GM12878 (cell line): ENCODE measurements around the gene SAP30L. TPM values are rescaled to one million over a fixed set of nuclear protein-coding genes. Genes with fewer than 3 reads are reported as not detected.

Source experiments
- BCLAF1 ChIP-seq: fragments of 450-650 bp; IDR thresholded peaks from 2 replicates; pipeline ENCODE4 v1.6.1; 2017; ENCODE audit warnings: antibody characterized with exemption, mild to moderate bottlenecking, moderate library complexity
- BRCA1 ChIP-seq: IDR thresholded peaks from 2 replicates; pipeline ENCODE4 v1.6.1; 2011; ENCODE audit warnings: low read depth, low read length, improper control_type of control experiment
- DPF2 ChIP-seq: fragments of 450-650 bp; IDR thresholded peaks from 2 replicates; pipeline ENCODE4 v1.6.1; 2017; ENCODE audit warnings: mild to moderate bottlenecking
- ELK1 ChIP-seq: IDR thresholded peaks from 2 replicates; pipeline ENCODE4 v1.6.1; 2012; ENCODE audit warnings: low read depth, low read length, improper control_type of control experiment
- HCFC1 ChIP-seq: fragments of 150-350 bp; IDR thresholded peaks from 2 replicates; pipeline ENCODE4 v1.6.1; 2014; ENCODE audit warnings: low read length
- HSF1 ChIP-seq: fragments of 150-350 bp; IDR thresholded peaks from 2 replicates; pipeline ENCODE4 v1.6.1; 2014; ENCODE audit warnings: mild to moderate bottlenecking, low read depth, low read length
- KAT2A ChIP-seq: conservative IDR thresholded peaks from 2 replicates; pipeline ENCODE4 v1.6.1; 2011; ENCODE audit warnings: low read depth, low read length; ENCODE audit not compliant: control insufficient read depth
- NFIC ChIP-seq: IDR thresholded peaks from 2 replicates; pipeline ENCODE4 v1.6.1; 2012; ENCODE audit warnings: low read depth, mild to moderate bottlenecking, inconsistent platforms, low read length, moderate library complexity
- PBX3 ChIP-seq: IDR thresholded peaks from 2 replicates; pipeline ENCODE4 v1.6.1; 2011; ENCODE audit warnings: mild to moderate bottlenecking, low read depth, low read length, moderate library complexity; ENCODE audit not compliant: insufficient replicate concordance
- REST ChIP-seq: IDR thresholded peaks from 2 replicates; pipeline ENCODE4 v1.6.1; 2012; ENCODE audit warnings: mild to moderate bottlenecking, low read depth, low read length
- RUNX3 ChIP-seq: IDR thresholded peaks from 2 replicates; pipeline ENCODE4 v1.6.1; 2012; ENCODE audit warnings: low read length, inconsistent platforms
- SREBF2 ChIP-seq: IDR thresholded peaks from 2 replicates; pipeline ENCODE4 v1.6.1; 2012; ENCODE audit warnings: mild to moderate bottlenecking, low read length
- STAT3 ChIP-seq: IDR thresholded peaks from 2 replicates; pipeline ENCODE4 v1.6.1; 2011; ENCODE audit warnings: low read depth, low read length, improper control_type of control experiment
- TAF1 ChIP-seq: IDR thresholded peaks from 2 replicates; pipeline ENCODE4 v1.6.1; 2011; ENCODE audit warnings: mild to moderate bottlenecking, low read depth, low read length, borderline replicate concordance
- ZNF217 ChIP-seq: fragments of 450-650 bp; IDR thresholded peaks from 2 replicates; pipeline ENCODE4 v1.6.1; 2017; ENCODE audit warnings: antibody characterized with exemption, mild to moderate bottlenecking
- ZSCAN29 ChIP-seq: fragments of 450-650 bp; IDR thresholded peaks from 2 replicates; pipeline ENCODE4 v1.6.1; 2017; ENCODE audit warnings: mild to moderate bottlenecking, moderate library complexity
- polyA plus RNA-seq, 11 experiments: library from polyadenylated mRNA; depleted of rRNA in 4 of 11; unstranded in 6 of 11; stranded (reverse) in 5 of 11; fragments of >200 nt; fragmentation: Nextera tagmentation in 4 of 11; fragmentation: Illumina TruSeq in 1 of 11; extraction: Ambion mirVana in 4 of 11; extraction: Trizol in 1 of 11; gene quantifications; 1 replicate in 1 of 11; 2 replicates in 10 of 11; pipeline versions ENCODE4 v1.2.1 to v1.2.3, GENCODE V29; 2011 to 2016; ENCODE audit warnings: inconsistent platforms in 2 of 11, missing spikeins in 2 of 11, low read depth in 1 of 11
- total RNA-seq, 4 experiments: library from RNA; depleted of rRNA in 3 of 4; stranded (reverse); fragments of >200 nt in 3 of 4; fragmentation: Illumina TruSeq in 1 of 4; extraction: Trizol in 1 of 4; gene quantifications; 2 replicates each; pipeline versions ENCODE4 v1.2.1 to v1.2.3, GENCODE V29; 2013 to 2021

The SAP30L gene
- total and polyA plus RNA-seq, 10 of the 15 experiments (the other 5 are each of a cell fraction or from before 2014, with no cell fraction given): 2.4 to 36.8 (median 15.7) TPM

GRCh38 chr5:154445422-154446194 is at the start of gene SAP30L (continued):
- no peak; the same call in 1 of the 2 replicates for TF ChIP-seq ELK1
- peak; percentile 64; the same call in 1 of the 2 replicates for TF ChIP-seq TAF1
- no peak for TF ChIP-seq BCLAF1
- no peak for TF ChIP-seq STAT3
- TF ChIP-seq BRCA1: no peak
- TF ChIP-seq ZSCAN29: peak; percentile 83; the same call in 1 of the 2 replicates
- TF ChIP-seq PBX3: peak; percentile 99
- TF ChIP-seq ZNF217: no peak
- TF ChIP-seq REST: no peak
- TF ChIP-seq HCFC1: no peak
- TF ChIP-seq NFIC: no peak
- TF ChIP-seq KAT2A: no peak
- TF ChIP-seq HSF1: no peak
- TF ChIP-seq DPF2: peak; percentile 97
- no peak for TF ChIP-seq SREBF2
- no peak for TF ChIP-seq RUNX3
